Hepatic stellate cell (primary cell): Measurements from ENCODE around the gene ENDOV.

Experiments
- DNase-seq: peaks from one replicate; pipeline ENCODE4 v3.0.0; 2011; ENCODE audit warnings: low spot score

Gene ENDOV

GRCh38 chr17:80414803-80415625, at the start of gene ENDOV:
TSS of gene ENDOV (plus strand) at chr17:80415167. CDS start at chr17:80415195, 28 bp downstream.
- peak; percentile 99 for DNase-seq

GRCh38 chr17:80365983-80366382, 49.0 kb upstream of the ENDOV start:
- DNase-seq: no peak

GRCh38 chr17:80367503-80367902, 47.5 kb upstream of the ENDOV start:
- DNase-seq: no peak

- DNase-seq: no peak
Measured at GRCh38 chr17:80371196-80371595, 43.8 kb upstream of the ENDOV start.

GRCh38 chr17:80372456-80372855, 42.5 kb upstream of the ENDOV start:
- no peak for DNase-seq

- DNase-seq: no peak
Measured at GRCh38 chr17:80372922-80373570, 41.9 kb upstream of the ENDOV start.

- DNase-seq: no peak
Measured at GRCh38 chr17:80374039-80374731, 40.8 kb upstream of the ENDOV start.

GRCh38 chr17:80374732-80375585, 40.0 kb upstream of the ENDOV start:
- no peak for DNase-seq

- DNase-seq: no peak
Measured at GRCh38 chr17:80376531-80376930, 38.4 kb upstream of the ENDOV start.

- DNase-seq: no peak
Measured at GRCh38 chr17:80377798-80378197, 37.2 kb upstream of the ENDOV start.

GRCh38 chr17:80379348-80379747, 35.6 kb upstream of the ENDOV start:
- no peak for DNase-seq

- DNase-seq: no peak
Measured at GRCh38 chr17:80380068-80380467, 34.9 kb upstream of the ENDOV start.

GRCh38 chr17:80380555-80381002, 34.4 kb upstream of the ENDOV start:
- DNase-seq: no peak

GRCh38 chr17:80381416-80381923, 33.5 kb upstream of the ENDOV start:
- no peak for DNase-seq

- DNase-seq: no peak
Measured at GRCh38 chr17:80382446-80382845, 32.5 kb upstream of the ENDOV start.

- no peak for DNase-seq
Measured at GRCh38 chr17:80382956-80383355, 32.0 kb upstream of the ENDOV start.

- no peak for DNase-seq
Measured at GRCh38 chr17:80384078-80384960, 30.6 kb upstream of the ENDOV start.

GRCh38 chr17:80385046-80385445, 29.9 kb upstream of the ENDOV start:
- no peak for DNase-seq

- DNase-seq: no peak
Measured at GRCh38 chr17:80386341-80386740, 28.6 kb upstream of the ENDOV start.

GRCh38 chr17:80387071-80387470, 27.9 kb upstream of the ENDOV start:
- no peak for DNase-seq

- DNase-seq: no peak
Measured at GRCh38 chr17:80388175-80388574, 26.8 kb upstream of the ENDOV start.
